ENCODE data around the gene NALF2.

Gene NALF2

GRCh38 chrX:69530306-69530705 lies 26.2 kb downstream of the NALF2 start:
- no peak for DNase-seq

GRCh38 chrX:69531031-69531755 lies 27.1 kb downstream of the NALF2 start:
- no peak for DNase-seq

GRCh38 chrX:69535661-69536060 lies 31.5 kb downstream of the NALF2 start:
- DNase-seq: no peak

GRCh38 chrX:69538321-69538876 lies 34.3 kb downstream of the NALF2 start:
- peak; percentile 42 for DNase-seq

- DNase-seq: no peak
These were observed 35.3 kb downstream of the NALF2 start for GRCh38 chrX:69539437-69539836.

GRCh38 chrX:69541956-69542355 lies 37.8 kb downstream of the NALF2 start:
- no peak for DNase-seq

GRCh38 chrX:69543572-69543971 lies 39.4 kb downstream of the NALF2 start:
- DNase-seq: no peak

- DNase-seq: no peak
These were observed 42.3 kb downstream of the NALF2 start for GRCh38 chrX:69546417-69546816.

- DNase-seq: no peak
These were observed 42.9 kb downstream of the NALF2 start for GRCh38 chrX:69546978-69547377.

GRCh38 chrX:69551421-69552009 lies 47.4 kb downstream of the NALF2 start:
- DNase-seq: no peak

- no peak for DNase-seq
These were observed 48.4 kb downstream of the NALF2 start for GRCh38 chrX:69552512-69552911.

All from effector CD8-positive, alpha-beta T cell (primary cell).